Nephron progenitor cell (in vitro differentiated cells): ENCODE results near the gene PTRH1.

Experiments
- DNase-seq: peaks from one replicate; pipeline ENCODE4 v3.0.0; 2021
- H3K27ac Mint-ChIP-seq: 2 replicates; pipeline ENCODE4 v1.8.0; 2021; ENCODE audit warnings: mild to moderate bottlenecking, moderate library complexity, mixed read lengths
- H3K27me3 Mint-ChIP-seq: 2 replicates; pipeline ENCODE4 v1.8.0; 2021; ENCODE audit warnings: mild to moderate bottlenecking, low read depth, mixed read lengths; ENCODE audit not compliant: poor library complexity
- H3K36me3 Mint-ChIP-seq: 2 replicates; pipeline ENCODE4 v1.8.0; 2021; ENCODE audit warnings: low read depth, mixed read lengths
- H3K4me1 Mint-ChIP-seq: 2 replicates; pipeline ENCODE4 v1.8.0; 2021; ENCODE audit warnings: mixed read lengths
- H3K4me3 Mint-ChIP-seq: 2 replicates; pipeline ENCODE4 v1.8.0; 2021; ENCODE audit warnings: mild to moderate bottlenecking, moderate library complexity, mixed read lengths
- H3K9me3 Mint-ChIP-seq: 2 replicates; pipeline ENCODE4 v1.8.0; 2021; ENCODE audit warnings: mild to moderate bottlenecking, moderate library complexity, mixed read lengths
- TF ChIP-seq, protein P1 (sequence below): fragments of 200-600 bp; sonication (generic); IDR thresholded peaks from 2 replicates; pipeline ENCODE4 v1.5.0; 2021; ENCODE audit warnings: antibody characterized with exemption

Gene PTRH1

DNA sequence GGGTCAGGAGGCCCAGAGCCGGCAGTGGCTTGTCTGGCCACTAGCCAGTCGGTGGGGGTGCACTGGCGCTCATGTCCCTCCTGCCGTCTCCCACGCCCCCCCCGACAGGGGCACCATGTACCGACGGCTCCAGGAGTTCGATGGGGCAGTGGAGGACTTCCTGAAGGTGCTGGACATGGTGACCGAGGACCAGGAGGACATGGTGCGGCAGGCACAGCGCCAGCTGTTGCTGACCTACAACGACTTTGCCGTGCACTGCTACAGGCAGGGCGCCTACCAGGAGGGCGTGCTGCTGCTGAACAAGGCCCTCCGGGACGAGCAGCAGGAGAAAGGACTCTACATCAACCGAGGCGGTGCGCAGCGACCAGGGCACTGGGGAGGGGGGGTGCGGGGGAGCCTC lies 8.5 kb upstream of the PTRH1 start:
- H3K4me1 Mint-ChIP-seq = peaks cover 14% of the 10 kb centered on the region
- no peaks in the 10 kb centered on the region for H3K9me3 Mint-ChIP-seq
- TF ChIP-seq, protein P1, sequence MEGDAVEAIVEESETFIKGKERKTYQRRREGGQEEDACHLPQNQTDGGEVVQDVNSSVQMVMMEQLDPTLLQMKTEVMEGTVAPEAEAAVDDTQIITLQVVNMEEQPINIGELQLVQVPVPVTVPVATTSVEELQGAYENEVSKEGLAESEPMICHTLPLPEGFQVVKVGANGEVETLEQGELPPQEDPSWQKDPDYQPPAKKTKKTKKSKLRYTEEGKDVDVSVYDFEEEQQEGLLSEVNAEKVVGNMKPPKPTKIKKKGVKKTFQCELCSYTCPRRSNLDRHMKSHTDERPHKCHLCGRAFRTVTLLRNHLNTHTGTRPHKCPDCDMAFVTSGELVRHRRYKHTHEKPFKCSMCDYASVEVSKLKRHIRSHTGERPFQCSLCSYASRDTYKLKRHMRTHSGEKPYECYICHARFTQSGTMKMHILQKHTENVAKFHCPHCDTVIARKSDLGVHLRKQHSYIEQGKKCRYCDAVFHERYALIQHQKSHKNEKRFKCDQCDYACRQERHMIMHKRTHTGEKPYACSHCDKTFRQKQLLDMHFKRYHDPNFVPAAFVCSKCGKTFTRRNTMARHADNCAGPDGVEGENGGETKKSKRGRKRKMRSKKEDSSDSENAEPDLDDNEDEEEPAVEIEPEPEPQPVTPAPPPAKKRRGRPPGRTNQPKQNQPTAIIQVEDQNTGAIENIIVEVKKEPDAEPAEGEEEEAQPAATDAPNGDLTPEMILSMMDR = no peak
- no peaks in the 10 kb centered on the region for H3K36me3 Mint-ChIP-seq
- DNase-seq = no peak
- no peak overlapping the region for H3K4me3 Mint-ChIP-seq
- peaks cover 24% of the 10 kb centered on the region for H3K27me3 Mint-ChIP-seq
- no peak overlapping the region for H3K27ac Mint-ChIP-seq

DNA sequence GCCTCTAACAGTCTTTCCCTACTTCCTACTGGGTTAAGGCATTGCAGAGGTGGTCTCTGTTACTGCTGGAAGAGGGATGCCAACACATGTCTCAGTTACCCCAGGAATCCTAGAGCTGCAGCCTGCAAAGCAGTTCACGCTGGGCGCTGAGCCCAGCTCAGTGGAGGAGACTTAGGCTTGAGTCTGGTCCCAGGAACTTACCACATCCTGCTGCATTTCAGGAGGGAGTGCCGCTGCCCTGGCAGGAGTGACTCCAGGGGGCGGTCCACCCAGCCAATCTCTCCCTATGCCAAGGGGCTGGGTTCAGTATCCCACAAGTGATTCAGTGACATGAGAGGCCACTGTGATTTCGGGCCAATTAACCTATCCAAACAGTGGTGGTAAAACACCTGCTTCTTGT lies 8.0 kb upstream of the PTRH1 start:
- Mint-ChIP-seq H3K4me1 (peaks cover 14% of the 10 kb centered on the region), H3K4me3 (no peak overlapping the region), H3K27me3 (peaks cover 24% of the 10 kb centered on the region), H3K27ac (no peak overlapping the region), H3K9me3 (no peaks in the 10 kb centered on the region), H3K36me3 (no peaks in the 10 kb centered on the region)
- no peak for DNase-seq
- TF ChIP-seq, protein P1 = no peak

DNA sequence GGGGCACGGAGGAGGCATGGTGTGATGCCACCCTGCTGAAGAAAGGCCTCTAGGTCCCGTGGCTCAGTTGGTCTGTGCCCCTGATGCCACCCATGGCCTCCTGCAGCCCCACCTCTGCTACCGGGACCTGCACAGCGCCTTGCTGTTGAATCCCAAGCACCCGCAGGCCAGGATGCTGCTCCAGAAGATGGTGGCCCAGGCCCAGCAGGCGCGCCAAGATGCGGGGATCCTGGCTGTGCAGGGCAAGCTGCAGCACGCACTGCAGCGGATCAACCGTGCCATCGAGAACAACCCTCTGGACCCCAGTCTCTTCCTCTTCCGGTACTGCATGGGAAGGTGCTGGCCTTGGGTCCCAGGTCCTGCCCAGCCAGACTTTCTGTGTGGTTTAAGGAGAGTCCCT lies 7.5 kb upstream of the PTRH1 start:
- Mint-ChIP-seq H3K27ac (no peak overlapping the region), H3K4me3 (no peak overlapping the region), H3K27me3 (peaks cover 24% of the 10 kb centered on the region), H3K36me3 (no peaks in the 10 kb centered on the region), H3K9me3 (no peaks in the 10 kb centered on the region), H3K4me1 (peaks cover 14% of the 10 kb centered on the region)
- TF ChIP-seq, protein P1 = no peak
- DNase-seq = no peak

DNA sequence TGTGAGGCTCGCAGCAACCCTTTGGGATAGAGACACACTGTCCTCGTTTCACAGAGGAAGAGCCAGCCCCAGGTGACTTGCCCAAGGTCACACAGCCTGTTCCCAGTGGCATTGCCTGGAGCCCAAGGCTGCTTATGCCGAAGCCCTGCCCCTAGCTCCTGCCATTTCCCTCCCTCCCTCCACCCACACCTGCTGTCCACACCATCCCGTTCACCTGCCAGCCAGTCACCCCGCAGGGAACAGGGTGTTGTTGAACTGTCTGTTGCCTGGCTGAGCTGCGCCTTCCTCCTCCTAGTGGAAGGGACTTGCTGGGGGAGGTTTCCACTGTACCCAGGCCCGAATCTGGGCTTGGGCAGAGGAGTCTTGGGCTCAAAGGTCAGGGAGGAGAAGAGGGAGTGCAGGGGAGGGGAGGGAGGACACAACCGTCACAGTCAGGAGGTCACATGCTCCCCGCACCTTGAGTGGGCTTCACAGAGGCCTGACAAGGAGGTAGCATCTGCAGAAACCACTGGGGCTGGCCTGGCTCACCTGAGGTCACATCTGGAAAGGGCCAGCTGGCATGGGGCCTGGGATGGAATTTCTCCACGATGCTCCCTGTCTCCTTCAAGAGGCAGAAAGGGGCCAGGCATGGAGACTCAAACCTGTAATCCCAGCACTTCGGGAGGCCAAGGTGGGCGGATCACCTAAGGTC lies 6.7 kb upstream of the PTRH1 start:
- Mint-ChIP-seq H3K27ac (no peak overlapping the region), H3K36me3 (no peaks in the 10 kb centered on the region), H3K27me3 (peaks cover 24% of the 10 kb centered on the region), H3K4me1 (peaks cover 14% of the 10 kb centered on the region), H3K9me3 (no peaks in the 10 kb centered on the region), H3K4me3 (no peak overlapping the region)
- DNase-seq = no peak
- TF ChIP-seq, protein P1 = no peak

DNA sequence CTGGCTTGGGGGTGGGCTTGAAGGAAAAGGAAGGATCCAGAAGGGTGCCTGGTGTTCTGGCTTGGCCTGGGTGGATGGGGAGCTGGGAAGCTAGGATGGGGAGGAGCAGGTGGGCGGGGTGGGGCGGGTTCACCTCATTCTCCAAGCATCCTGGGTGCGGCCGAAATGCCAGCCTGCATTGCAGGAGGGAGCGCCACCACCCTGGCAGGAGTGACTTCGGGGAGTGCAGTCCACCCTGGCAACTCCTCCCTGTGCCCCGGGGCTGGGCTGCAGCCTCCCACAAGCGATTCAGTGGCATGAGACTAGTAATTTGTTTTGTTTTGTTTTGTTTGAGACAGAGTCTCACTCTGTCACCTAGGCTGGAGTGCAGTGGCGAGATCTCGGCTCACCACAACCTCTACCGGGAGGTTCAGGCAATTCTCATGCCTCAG lies 5.9 kb upstream of the PTRH1 start:
- Mint-ChIP-seq H3K4me1 (peaks cover 14% of the 10 kb centered on the region), H3K4me3 (no peak overlapping the region), H3K36me3 (no peaks in the 10 kb centered on the region), H3K27me3 (peaks cover 24% of the 10 kb centered on the region), H3K27ac (no peak overlapping the region), H3K9me3 (no peaks in the 10 kb centered on the region)
- DNase-seq = no peak
- TF ChIP-seq, protein P1 = no peak

DNA sequence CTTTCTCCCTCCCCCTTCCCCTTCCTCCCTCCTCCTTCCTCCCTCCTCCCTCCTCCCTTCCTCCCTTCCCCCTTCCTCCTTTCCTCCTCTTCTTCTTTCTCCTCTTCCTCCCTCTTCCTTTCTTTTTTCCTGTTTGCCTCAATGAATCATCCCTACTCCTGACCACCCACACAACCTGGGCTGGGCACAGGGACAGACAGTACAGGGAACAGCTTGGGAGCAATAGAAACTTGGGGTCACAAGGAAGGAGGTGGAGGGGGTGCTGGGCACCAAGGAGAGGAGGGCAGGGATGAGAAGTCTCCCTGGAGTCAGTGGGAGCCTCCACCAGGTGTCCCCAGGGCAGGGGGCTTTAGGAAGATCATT lies 5.4 kb upstream of the PTRH1 start:
- no peaks in the 10 kb centered on the region for H3K9me3 Mint-ChIP-seq

More for the DNA sequence above, 5.4 kb upstream of the PTRH1 start:
- H3K27me3 Mint-ChIP-seq = peaks cover 27% of the 10 kb centered on the region
- H3K36me3 Mint-ChIP-seq = no peaks in the 10 kb centered on the region
- H3K4me1 Mint-ChIP-seq = peaks cover 20% of the 10 kb centered on the region
- no peak overlapping the region for H3K4me3 Mint-ChIP-seq
- H3K27ac Mint-ChIP-seq = no peak overlapping the region
- TF ChIP-seq, protein P1 = no peak
- DNase-seq = no peak
